ENCODE measurements around the gene DDOST.
"Not testable (repeated sequence)": the region's sequence is repeated elsewhere in the genome, so short reads cannot be mapped to it uniquely, and the experiment has no call there.

Gene DDOST

DNA sequence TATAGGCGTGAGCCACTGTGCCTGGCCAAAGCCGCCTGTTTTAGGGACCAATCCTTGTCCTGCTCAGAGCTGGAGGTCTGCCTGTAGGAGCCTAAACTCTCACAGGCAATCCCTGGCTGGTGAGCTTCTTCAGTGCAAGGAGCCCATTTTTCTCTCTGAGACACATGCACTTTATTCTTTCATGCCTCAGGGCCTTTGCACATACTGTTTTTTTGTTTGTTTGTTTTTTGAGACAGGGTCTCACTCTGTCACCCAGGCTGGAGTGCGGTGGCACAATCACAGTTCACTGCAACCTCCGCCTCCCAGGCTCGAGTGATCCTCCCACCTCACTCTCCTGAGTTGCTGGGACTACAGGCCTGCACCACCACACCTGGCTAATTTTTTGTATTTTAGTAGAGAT, 49.5 kb downstream of the DDOST start:
- no peaks in the 10 kb centered on the region for H3F3A ChIP-seq (ENCODE audit: control insufficient read depth, insufficient read depth)
- H3K4me2 ChIP-seq (ENCODE audit: low read length): no peak overlapping the region

DNA sequence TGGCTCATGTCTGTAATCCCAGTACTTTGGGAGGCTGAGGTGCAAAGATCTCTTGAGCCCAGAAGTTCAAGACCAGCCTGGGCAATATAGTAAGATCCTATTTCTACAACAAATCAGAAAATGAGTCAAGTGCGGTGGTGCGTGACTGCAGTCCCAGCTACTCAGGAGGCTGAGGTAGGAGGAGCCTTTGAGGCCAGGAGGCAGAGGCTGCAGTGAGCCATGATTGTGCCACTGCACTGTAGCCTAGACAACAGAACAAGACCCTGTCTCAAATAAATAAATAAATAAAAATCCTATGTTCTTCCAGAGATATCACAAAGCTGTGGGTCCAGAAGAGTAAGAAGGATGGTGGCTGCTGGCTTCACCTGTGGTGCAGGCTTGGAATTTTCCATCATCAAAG, 50.2 kb downstream of the DDOST start:
- H3K9me3 ChIP-seq (ENCODE audit: control insufficient read depth, insufficient read depth, low read length): no peaks in the 10 kb centered on the region
- no peak overlapping the region for H3K4me2 ChIP-seq (ENCODE audit: low read length)
- no peaks in the 10 kb centered on the region for H3K36me3 ChIP-seq (ENCODE audit: control insufficient read depth, low read length)
- H3F3A ChIP-seq (ENCODE audit: control insufficient read depth, insufficient read depth): no peaks in the 10 kb centered on the region
- no peaks in the 10 kb centered on the region for H3K9me2 ChIP-seq (replicated peaks; ENCODE audit: control insufficient read depth, low read length)
- H3K79me2 ChIP-seq (ENCODE audit: control insufficient read depth, low read length): no peaks in the 10 kb centered on the region
- TF ChIP-seq EZH2phosphoT487 (IDR thresholded peaks at IDR 0.05; ENCODE audit: borderline replicate concordance, low read length): no peak
- TF ChIP-seq, protein P1, sequence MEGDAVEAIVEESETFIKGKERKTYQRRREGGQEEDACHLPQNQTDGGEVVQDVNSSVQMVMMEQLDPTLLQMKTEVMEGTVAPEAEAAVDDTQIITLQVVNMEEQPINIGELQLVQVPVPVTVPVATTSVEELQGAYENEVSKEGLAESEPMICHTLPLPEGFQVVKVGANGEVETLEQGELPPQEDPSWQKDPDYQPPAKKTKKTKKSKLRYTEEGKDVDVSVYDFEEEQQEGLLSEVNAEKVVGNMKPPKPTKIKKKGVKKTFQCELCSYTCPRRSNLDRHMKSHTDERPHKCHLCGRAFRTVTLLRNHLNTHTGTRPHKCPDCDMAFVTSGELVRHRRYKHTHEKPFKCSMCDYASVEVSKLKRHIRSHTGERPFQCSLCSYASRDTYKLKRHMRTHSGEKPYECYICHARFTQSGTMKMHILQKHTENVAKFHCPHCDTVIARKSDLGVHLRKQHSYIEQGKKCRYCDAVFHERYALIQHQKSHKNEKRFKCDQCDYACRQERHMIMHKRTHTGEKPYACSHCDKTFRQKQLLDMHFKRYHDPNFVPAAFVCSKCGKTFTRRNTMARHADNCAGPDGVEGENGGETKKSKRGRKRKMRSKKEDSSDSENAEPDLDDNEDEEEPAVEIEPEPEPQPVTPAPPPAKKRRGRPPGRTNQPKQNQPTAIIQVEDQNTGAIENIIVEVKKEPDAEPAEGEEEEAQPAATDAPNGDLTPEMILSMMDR (IDR thresholded peaks at IDR 0.05; ENCODE audit: low read depth, low read length, poor library complexity, severe bottlenecking): no peak
- H4K20me1 ChIP-seq (ENCODE audit: control insufficient read depth, insufficient read depth, low read depth, low read length): no peaks in the 10 kb centered on the region
- H3K27ac ChIP-seq (ENCODE audit: low read depth, low read length): no peak overlapping the region
- no peaks in the 10 kb centered on the region for H3K4me1 ChIP-seq (ENCODE audit: control insufficient read depth, low read length)
- no peak overlapping the region for H3K4me3 ChIP-seq (ENCODE audit: low read length)
- H3K27me3 ChIP-seq (ENCODE audit: control insufficient read depth, low read length): peaks cover 7% of the 10 kb centered on the region; the same call in 1 of the 2 replicates

More for the DNA sequence above, 49.5 kb downstream of the DDOST start:
- H3K36me3 ChIP-seq (ENCODE audit: control insufficient read depth, low read length): no peaks in the 10 kb centered on the region
- H3K9me2 ChIP-seq (replicated peaks; ENCODE audit: control insufficient read depth, low read length): no peaks in the 10 kb centered on the region
- no peaks in the 10 kb centered on the region for H3K79me2 ChIP-seq (ENCODE audit: control insufficient read depth, low read length)
- H4K20me1 ChIP-seq (ENCODE audit: control insufficient read depth, insufficient read depth, low read depth, low read length): no peaks in the 10 kb centered on the region
- H3K27ac ChIP-seq (ENCODE audit: low read depth, low read length): no peak overlapping the region
- no peaks in the 10 kb centered on the region for H3K4me1 ChIP-seq (ENCODE audit: control insufficient read depth, low read length)
- H3K9me3 ChIP-seq (ENCODE audit: control insufficient read depth, insufficient read depth, low read length): no peaks in the 10 kb centered on the region
- no peak for TF ChIP-seq EZH2phosphoT487 (IDR thresholded peaks at IDR 0.05; ENCODE audit: borderline replicate concordance, low read length)
- TF ChIP-seq, protein P1 (IDR thresholded peaks at IDR 0.05; ENCODE audit: low read depth, low read length, poor library complexity, severe bottlenecking): no peak
- peaks cover 3% of the 10 kb centered on the region; the same call in 1 of the 2 replicates for H3K27me3 ChIP-seq (ENCODE audit: control insufficient read depth, low read length)
- no peak overlapping the region for H3K4me3 ChIP-seq (ENCODE audit: low read length)

DNA sequence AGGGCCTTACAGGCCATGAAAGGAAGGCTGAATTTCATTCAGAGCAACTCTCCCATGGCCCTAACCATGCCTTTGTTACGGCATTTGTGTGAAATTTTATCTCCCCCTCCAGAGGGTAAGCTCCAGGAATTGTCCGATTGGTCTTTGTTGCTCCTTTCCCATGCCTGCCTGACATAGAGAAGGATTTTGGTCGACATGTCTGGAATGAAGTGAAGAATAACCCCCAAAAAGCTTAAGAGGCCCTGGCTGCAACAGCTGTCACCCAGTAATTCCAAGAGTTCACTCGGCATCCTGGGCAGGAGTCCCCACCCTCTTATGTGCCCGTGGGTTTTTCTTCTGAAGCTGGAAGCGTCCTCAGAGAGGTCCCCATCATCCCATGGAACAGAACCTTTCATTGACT, 51.6 kb downstream of the DDOST start:
- Histone ChIP-seq H3K27ac (ENCODE audit: low read depth, low read length) (no peak overlapping the region), H3K36me3 (ENCODE audit: control insufficient read depth, low read length) (no peaks in the 10 kb centered on the region)
- no peak for TF ChIP-seq EZH2phosphoT487 (IDR thresholded peaks at IDR 0.05; ENCODE audit: borderline replicate concordance, low read length)
- TF ChIP-seq, protein P1 (IDR thresholded peaks at IDR 0.05; ENCODE audit: low read depth, low read length, poor library complexity, severe bottlenecking): no peak

DNA sequence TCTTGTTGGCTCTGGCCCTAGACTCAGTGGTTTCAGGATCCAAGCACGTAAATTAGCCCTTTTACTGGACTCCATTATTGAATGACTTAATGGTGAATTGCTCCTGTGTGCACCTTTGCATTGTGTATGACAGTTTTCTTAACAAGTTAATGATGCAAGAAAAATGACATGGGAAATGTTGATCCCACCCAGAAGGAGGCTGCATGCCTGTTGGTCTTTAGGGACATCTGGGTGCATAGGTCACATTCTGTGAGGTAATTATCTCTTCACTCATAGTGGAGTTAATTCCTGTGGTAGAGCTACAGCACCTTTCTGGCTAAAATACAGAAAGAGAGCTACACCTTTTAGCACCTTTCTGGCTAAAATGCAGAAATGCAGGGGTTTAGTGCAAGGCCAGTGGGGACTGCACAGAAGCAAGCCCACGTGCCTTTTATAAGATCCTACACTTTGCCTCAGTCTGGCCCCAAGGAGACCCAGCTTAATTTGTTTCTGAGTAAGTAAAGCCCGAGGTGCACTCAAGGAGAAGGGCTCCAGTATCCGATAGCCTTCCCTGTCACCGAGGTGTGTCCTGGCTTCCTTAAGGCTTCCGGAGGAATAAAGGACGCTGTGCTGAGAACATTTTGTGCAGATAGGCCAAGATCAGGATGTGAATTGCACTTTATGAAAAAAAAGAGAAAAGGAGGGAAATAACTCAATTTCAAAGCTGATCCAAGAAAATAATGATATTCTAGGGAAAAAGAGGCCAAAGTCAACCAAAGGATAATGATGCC, 54.2 kb downstream of the DDOST start:
- not testable (repeated sequence) for H3K4me2 ChIP-seq (ENCODE audit: low read length); H3K79me2 ChIP-seq (ENCODE audit: control insufficient read depth, low read length); H3K36me3 ChIP-seq (ENCODE audit: control insufficient read depth, low read length); H3K27me3 ChIP-seq (ENCODE audit: control insufficient read depth, low read length); H3K27ac ChIP-seq (ENCODE audit: low read depth, low read length); H3F3A ChIP-seq (ENCODE audit: control insufficient read depth, insufficient read depth); H3K4me1 ChIP-seq (ENCODE audit: control insufficient read depth, low read length); H3K4me3 ChIP-seq (ENCODE audit: low read length); H4K20me1 ChIP-seq (ENCODE audit: control insufficient read depth, insufficient read depth, low read depth, low read length); H3K9me3 ChIP-seq (ENCODE audit: control insufficient read depth, insufficient read depth, low read length); H3K9me2 ChIP-seq (replicated peaks; ENCODE audit: control insufficient read depth, low read length)

More for the DNA sequence above, 51.6 kb downstream of the DDOST start:
- Histone ChIP-seq H4K20me1 (ENCODE audit: control insufficient read depth, insufficient read depth, low read depth, low read length) (no peaks in the 10 kb centered on the region), H3F3A (ENCODE audit: control insufficient read depth, insufficient read depth) (no peaks in the 10 kb centered on the region), H3K4me2 (ENCODE audit: low read length) (no peak overlapping the region), H3K4me3 (ENCODE audit: low read length) (no peak overlapping the region), H3K9me2 (replicated peaks; ENCODE audit: control insufficient read depth, low read length) (no peaks in the 10 kb centered on the region), H3K27me3 (ENCODE audit: control insufficient read depth, low read length) (peaks cover 7% of the 10 kb centered on the region; the same call in 1 of the 2 replicates), H3K79me2 (ENCODE audit: control insufficient read depth, low read length) (no peaks in the 10 kb centered on the region), H3K9me3 (ENCODE audit: control insufficient read depth, insufficient read depth, low read length) (no peaks in the 10 kb centered on the region), H3K4me1 (ENCODE audit: control insufficient read depth, low read length) (no peaks in the 10 kb centered on the region)

Data from DOHH2 (cell line).